Measurements from ENCODE around the gene DIPK1A.

DNA sequence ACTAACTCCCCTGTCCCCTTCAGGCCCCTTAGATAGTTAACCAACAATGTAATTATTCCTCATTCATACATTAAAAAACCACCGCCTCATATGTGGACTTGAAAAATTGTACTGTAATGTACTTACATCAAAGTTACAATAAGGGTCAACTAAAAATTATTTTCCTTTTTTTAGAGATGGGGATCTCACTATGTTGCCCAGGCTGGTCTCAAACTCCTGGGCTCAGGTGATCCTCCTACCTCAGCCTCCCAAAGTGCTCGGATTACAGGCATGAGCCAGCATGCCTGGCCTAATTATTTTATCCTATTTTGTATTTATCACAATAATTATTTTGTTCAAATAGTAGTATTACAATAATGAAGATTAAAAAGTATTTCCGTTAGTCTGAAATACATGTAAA lies 116.8 kb downstream of the DIPK1A start:
- TF ChIP-seq, protein P1, sequence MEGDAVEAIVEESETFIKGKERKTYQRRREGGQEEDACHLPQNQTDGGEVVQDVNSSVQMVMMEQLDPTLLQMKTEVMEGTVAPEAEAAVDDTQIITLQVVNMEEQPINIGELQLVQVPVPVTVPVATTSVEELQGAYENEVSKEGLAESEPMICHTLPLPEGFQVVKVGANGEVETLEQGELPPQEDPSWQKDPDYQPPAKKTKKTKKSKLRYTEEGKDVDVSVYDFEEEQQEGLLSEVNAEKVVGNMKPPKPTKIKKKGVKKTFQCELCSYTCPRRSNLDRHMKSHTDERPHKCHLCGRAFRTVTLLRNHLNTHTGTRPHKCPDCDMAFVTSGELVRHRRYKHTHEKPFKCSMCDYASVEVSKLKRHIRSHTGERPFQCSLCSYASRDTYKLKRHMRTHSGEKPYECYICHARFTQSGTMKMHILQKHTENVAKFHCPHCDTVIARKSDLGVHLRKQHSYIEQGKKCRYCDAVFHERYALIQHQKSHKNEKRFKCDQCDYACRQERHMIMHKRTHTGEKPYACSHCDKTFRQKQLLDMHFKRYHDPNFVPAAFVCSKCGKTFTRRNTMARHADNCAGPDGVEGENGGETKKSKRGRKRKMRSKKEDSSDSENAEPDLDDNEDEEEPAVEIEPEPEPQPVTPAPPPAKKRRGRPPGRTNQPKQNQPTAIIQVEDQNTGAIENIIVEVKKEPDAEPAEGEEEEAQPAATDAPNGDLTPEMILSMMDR (IDR thresholded peaks at IDR 0.05) = no peak
- no peak for TF ChIP-seq GABPB1 (CRISPR knock-in tag; IDR thresholded peaks at IDR 0.05)
- no peak for TF ChIP-seq IRF2 (CRISPR knock-in tag; IDR thresholded peaks at IDR 0.05; ENCODE audit: borderline replicate concordance, low read depth)
- TF ChIP-seq, protein P2, sequence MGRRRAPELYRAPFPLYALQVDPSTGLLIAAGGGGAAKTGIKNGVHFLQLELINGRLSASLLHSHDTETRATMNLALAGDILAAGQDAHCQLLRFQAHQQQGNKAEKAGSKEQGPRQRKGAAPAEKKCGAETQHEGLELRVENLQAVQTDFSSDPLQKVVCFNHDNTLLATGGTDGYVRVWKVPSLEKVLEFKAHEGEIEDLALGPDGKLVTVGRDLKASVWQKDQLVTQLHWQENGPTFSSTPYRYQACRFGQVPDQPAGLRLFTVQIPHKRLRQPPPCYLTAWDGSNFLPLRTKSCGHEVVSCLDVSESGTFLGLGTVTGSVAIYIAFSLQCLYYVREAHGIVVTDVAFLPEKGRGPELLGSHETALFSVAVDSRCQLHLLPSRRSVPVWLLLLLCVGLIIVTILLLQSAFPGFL (CRISPR knock-in tag; IDR thresholded peaks at IDR 0.05; ENCODE audit: borderline replicate concordance) = no peak
- TF ChIP-seq, protein P3, sequence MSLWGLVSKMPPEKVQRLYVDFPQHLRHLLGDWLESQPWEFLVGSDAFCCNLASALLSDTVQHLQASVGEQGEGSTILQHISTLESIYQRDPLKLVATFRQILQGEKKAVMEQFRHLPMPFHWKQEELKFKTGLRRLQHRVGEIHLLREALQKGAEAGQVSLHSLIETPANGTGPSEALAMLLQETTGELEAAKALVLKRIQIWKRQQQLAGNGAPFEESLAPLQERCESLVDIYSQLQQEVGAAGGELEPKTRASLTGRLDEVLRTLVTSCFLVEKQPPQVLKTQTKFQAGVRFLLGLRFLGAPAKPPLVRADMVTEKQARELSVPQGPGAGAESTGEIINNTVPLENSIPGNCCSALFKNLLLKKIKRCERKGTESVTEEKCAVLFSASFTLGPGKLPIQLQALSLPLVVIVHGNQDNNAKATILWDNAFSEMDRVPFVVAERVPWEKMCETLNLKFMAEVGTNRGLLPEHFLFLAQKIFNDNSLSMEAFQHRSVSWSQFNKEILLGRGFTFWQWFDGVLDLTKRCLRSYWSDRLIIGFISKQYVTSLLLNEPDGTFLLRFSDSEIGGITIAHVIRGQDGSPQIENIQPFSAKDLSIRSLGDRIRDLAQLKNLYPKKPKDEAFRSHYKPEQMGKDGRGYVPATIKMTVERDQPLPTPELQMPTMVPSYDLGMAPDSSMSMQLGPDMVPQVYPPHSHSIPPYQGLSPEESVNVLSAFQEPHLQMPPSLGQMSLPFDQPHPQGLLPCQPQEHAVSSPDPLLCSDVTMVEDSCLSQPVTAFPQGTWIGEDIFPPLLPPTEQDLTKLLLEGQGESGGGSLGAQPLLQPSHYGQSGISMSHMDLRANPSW (CRISPR knock-in tag; conservative IDR thresholded peaks at IDR 0.05; ENCODE audit: low read depth) = no peak
- no peak for TF ChIP-seq NFE2L1 (CRISPR knock-in tag; IDR thresholded peaks at IDR 0.05)
- TF ChIP-seq, protein P4, sequence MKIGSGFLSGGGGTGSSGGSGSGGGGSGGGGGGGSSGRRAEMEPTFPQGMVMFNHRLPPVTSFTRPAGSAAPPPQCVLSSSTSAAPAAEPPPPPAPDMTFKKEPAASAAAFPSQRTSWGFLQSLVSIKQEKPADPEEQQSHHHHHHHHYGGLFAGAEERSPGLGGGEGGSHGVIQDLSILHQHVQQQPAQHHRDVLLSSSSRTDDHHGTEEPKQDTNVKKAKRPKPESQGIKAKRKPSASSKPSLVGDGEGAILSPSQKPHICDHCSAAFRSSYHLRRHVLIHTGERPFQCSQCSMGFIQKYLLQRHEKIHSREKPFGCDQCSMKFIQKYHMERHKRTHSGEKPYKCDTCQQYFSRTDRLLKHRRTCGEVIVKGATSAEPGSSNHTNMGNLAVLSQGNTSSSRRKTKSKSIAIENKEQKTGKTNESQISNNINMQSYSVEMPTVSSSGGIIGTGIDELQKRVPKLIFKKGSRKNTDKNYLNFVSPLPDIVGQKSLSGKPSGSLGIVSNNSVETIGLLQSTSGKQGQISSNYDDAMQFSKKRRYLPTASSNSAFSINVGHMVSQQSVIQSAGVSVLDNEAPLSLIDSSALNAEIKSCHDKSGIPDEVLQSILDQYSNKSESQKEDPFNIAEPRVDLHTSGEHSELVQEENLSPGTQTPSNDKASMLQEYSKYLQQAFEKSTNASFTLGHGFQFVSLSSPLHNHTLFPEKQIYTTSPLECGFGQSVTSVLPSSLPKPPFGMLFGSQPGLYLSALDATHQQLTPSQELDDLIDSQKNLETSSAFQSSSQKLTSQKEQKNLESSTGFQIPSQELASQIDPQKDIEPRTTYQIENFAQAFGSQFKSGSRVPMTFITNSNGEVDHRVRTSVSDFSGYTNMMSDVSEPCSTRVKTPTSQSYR (CRISPR knock-in tag; IDR thresholded peaks at IDR 0.05) = no peak
- no peak for TF ChIP-seq FOXP1 (CRISPR knock-in tag; IDR thresholded peaks at IDR 0.05; ENCODE audit: borderline replicate concordance)
- TF ChIP-seq, protein P5, sequence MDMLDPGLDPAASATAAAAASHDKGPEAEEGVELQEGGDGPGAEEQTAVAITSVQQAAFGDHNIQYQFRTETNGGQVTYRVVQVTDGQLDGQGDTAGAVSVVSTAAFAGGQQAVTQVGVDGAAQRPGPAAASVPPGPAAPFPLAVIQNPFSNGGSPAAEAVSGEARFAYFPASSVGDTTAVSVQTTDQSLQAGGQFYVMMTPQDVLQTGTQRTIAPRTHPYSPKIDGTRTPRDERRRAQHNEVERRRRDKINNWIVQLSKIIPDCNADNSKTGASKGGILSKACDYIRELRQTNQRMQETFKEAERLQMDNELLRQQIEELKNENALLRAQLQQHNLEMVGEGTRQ (CRISPR knock-in tag; IDR thresholded peaks at IDR 0.05) = no peak
- TF ChIP-seq, protein P6, sequence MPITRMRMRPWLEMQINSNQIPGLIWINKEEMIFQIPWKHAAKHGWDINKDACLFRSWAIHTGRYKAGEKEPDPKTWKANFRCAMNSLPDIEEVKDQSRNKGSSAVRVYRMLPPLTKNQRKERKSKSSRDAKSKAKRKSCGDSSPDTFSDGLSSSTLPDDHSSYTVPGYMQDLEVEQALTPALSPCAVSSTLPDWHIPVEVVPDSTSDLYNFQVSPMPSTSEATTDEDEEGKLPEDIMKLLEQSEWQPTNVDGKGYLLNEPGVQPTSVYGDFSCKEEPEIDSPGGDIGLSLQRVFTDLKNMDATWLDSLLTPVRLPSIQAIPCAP (CRISPR knock-in tag; IDR thresholded peaks at IDR 0.05) = no peak
- TF ChIP-seq, protein P7, sequence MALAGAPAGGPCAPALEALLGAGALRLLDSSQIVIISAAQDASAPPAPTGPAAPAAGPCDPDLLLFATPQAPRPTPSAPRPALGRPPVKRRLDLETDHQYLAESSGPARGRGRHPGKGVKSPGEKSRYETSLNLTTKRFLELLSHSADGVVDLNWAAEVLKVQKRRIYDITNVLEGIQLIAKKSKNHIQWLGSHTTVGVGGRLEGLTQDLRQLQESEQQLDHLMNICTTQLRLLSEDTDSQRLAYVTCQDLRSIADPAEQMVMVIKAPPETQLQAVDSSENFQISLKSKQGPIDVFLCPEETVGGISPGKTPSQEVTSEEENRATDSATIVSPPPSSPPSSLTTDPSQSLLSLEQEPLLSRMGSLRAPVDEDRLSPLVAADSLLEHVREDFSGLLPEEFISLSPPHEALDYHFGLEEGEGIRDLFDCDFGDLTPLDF (CRISPR knock-in tag; IDR thresholded peaks at IDR 0.05) = no peak
